NOMO-1 treated with dmso at 0.1 percent for 144 hours (cell line): ENCODE results near the gene C12orf76.
A peak's percentile ranks its signal among the peaks of the same experiment; 100 is the strongest.
"Not testable (repeated sequence)": the region's sequence is repeated elsewhere in the genome, so short reads cannot be mapped to it uniquely, and the experiment has no call there.

Experiments
- DNase-seq: peaks from one replicate; lab custom pipeline; 2025; ENCODE audit not compliant: unreplicated experiment; lab: John Stamatoyannopoulos, UW

The C12orf76 gene

GRCh38 chr12:110065540-110065939 lies 17.2 kb upstream of the C12orf76 start:
- peak; percentile 12 for DNase-seq

DNA sequence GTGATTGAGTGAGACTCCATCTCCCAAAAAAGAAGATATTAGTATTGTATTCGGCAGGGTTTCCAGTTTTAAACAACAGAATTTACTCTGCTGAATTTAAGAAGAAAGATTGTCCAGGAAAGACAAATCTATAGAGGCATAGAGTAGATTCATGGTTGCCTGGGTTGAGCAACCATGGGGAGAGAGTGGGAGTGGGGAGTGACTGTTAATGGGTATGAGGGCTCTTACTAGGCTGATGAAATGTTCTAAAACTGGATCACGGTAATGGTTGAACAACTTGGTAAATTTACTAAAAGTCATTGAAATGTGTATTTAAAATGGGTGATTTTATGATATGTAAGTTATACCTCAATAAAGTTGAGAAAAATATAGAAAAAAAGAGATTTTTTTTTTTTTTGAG lies 13.9 kb upstream of the C12orf76 start:
- no peak for DNase-seq

- DNase-seq = no peak
Measured at GRCh38 chr12:110059651-110060000, 11.3 kb upstream of the C12orf76 start.

- no peak for DNase-seq
Measured at GRCh38 chr12:110058875-110059615, 10.7 kb upstream of the C12orf76 start.

- not testable (repeated sequence) for DNase-seq
Measured at GRCh38 chr12:110056643-110057042, 8.3 kb upstream of the C12orf76 start.

GRCh38 chr12:110055375-110056352 lies 7.3 kb upstream of the C12orf76 start:
- DNase-seq = not testable (repeated sequence)

GRCh38 chr12:110050927-110051326 lies 2.6 kb upstream of the C12orf76 start:
- DNase-seq = no peak

GRCh38 chr12:110049666-110050065 lies 1.3 kb upstream of the C12orf76 start:
- DNase-seq = not testable (repeated sequence)

- DNase-seq = not testable (repeated sequence)
Measured at GRCh38 chr12:110049034-110049433, 712 bp upstream of the C12orf76 start.

- DNase-seq = no peak
Measured at GRCh38 chr12:110047297-110047940, 903 bp downstream of the C12orf76 start.

DNA sequence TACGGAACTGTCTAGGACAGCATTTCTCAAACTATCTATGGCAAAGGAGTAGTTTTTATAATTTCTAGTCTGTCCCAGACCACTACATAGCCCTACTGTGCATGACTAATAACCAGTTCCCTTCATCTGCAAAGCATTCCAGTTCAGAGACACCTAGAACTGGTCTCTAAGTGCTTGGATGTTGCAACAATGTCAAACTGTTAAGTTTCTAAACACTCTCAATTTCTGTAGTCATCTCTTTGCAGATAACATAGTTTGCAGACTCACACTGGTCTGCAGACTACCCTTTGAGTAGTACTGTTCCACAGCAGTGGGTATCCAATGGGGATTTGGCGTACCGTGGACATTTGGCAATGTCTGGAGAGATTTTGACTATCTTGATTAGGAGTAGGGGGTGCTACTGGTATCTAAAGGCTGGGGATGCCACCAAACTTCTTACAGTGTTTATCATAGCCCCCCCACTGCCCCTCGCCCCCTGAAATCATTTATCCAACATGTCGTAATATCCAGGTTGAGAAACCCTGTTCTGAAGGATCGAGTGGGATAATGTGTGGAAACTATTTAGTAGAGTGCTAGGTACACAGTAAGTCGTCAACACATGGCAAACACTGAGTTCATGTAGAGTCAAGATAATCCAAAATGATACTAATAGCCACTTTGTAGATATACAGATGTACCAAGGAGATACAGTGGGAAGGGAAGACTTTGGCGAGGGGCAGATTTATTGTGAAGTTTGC lies 1.7 kb downstream of the C12orf76 start:
- DNase-seq = no peak

DNA sequence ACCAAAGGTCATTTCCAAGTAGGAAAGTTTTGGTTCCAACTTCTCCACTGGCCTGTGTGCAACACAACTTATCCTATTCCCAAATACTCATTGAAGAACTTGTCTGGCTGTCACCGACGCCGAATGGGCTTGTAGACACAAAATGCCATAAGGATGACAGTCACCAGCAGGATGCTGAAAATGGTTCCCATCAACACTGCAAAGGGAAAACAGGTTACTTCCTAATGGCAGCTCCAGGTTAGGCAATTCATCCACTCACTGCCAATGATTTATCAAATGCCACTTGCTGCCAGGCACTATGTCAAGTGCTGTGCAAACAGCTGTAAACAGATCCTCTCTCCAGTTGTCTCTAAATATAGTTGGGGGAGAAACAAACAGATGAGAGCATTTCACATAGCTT lies 6.1 kb downstream of the C12orf76 start:
- DNase-seq = no peak

GRCh38 chr12:110039085-110039807 lies 9.1 kb downstream of the C12orf76 start:
- no peak for DNase-seq

GRCh38 chr12:110038741-110039084 lies 9.6 kb downstream of the C12orf76 start:
- no peak for DNase-seq

DNA sequence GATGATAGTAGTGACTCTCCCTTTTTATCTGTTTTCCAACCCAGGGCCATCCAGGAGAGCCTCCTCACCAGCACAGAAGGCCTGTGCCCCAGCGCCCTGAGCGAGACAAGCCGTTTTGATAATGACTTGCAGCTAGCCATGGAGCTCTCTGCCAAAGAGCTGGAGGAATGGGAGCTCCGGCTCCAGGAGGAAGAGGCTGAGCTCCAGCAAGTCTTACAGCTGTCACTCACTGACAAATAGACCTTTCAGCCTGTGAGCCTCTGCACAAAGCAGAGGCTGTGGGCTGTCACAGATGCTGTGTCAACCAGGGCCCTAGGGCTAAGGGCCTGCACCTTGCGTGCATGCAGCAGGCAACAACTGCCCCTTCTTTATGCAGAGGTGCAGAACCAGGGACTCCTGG lies 11.0 kb downstream of the C12orf76 start:
- DNase-seq = no peak

DNA sequence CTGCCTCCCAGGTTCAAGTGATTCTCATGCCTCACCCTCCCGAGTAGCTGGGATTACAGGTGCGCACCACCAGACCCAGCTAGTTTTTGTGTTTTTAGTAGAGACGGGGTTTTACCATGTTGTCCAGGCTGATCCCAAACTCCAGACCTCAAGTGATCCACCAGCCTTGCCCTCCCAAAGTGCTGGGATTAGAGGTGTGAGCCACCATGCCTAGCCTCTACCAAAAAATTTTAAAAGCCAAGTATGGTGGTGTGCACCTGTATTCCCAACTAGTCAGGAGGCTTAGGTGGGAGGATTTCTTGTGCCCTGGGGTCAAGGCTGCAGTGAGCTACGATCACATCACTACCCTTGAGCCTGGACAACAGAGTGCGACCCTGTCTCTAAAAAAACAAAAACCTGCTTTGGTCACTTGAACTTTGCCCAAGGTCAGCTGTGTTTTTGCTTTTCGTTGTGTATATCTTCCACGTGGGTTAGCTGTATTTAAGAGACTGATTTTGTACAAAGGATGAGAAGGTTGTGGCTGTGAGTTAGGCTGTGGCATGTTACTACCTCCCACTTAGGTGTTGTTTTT lies 12.7 kb downstream of the C12orf76 start:
- no peak for DNase-seq

DNA sequence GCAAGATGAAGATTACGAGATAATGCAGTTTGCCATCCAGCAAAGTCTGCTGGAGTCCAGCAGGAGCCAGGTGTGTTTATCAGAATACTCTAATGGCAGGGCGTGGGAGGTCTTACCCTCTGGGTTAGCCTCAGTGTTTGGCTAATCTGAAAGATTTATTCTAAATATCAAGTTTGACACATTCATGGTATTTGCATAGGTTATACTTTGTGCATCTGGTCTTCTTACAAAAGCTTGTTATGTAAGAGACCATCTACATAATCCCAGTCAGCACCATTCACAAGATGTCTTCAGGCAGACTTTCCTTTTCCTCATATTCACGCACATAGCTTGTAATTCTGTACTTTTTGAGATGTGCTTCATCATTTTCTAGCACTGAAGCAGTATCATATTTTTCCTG lies 14.4 kb downstream of the C12orf76 start:
- no peak for DNase-seq

- DNase-seq = no peak
Measured at GRCh38 chr12:110029290-110029815, 19.0 kb downstream of the C12orf76 start.

GRCh38 chr12:110028323-110028722 lies 20.0 kb downstream of the C12orf76 start:
- DNase-seq = no peak

GRCh38 chr12:110024051-110024450 lies 24.3 kb downstream of the C12orf76 start:
- no peak for DNase-seq
